H4 (cell line): ENCODE data around the gene ABCA2. TPM values are rescaled to one million over a fixed set of nuclear protein-coding genes. Genes with fewer than 3 reads are reported as not detected.
A peak's percentile ranks its signal among the peaks of the same experiment; 100 is the strongest.

Experiments
- DNase-seq: peaks from one replicate; pipeline ENCODE4 v3.0.0-alpha.2; 2015; ENCODE audit warnings: low spot score
- total RNA-seq: library from RNA; depleted of rRNA; stranded (reverse); fragments of >200 nt; shearing (Covaris generic); gene quantifications from 2 replicates; pipeline ENCODE4 v1.2.3, GENCODE V29; 2014

The ABCA2 gene
- total RNA-seq, 1 experiment from 2014 or later: 4.9 TPM

DNA sequence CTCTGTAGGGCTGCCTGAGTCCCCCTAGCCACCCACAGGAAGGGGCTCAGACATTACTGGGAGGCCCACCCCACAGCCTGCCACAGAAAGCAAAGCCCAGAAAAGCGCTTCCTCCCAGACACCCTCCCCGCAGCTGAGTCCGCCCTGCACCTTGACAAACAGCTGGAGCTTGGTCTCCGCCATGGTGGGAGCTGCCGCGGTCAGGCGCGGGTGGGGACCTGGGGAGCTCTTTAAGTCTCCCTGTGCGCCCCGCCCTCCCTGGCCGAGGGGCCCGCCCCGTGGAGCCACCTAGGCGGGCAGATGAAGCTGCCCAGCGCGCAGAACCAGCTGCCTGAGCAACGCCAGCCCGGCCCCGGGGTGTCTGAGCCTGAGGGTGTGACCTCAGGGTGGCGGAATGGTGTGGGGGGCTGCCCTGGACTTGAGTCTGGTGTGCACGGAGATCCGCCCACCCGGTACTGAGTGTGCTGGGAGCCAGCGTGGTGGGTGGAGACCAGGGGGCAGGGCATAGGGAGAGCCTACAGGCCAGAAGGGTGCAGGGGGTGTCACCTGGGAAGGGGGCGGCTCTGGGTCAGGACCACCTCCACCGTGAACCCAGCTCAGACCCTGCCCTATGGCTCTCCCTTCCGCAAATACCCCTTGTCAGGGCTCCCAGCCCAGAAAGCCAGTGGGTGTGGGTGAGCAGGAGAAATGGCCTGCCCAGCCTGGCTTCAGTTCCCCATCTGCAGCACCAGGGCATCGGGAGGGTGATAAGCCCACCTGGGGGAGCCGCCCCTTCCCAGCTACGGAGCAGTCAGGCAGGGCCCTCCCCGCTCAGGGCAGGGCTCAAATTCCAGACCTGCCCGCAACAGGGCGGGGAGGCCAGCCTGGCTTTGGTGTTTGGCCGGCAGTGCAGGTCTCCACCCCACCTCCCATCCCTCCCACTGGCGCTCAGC is 31.4 kb downstream of the ABCA2 start, which contains the start of gene CLIC3:
CLIC3 (minus strand) TSS at position 208 of the 932 bp plus-strand sequence; CDS start at position 183, 25 bp downstream.
- no peak for DNase-seq

DNA sequence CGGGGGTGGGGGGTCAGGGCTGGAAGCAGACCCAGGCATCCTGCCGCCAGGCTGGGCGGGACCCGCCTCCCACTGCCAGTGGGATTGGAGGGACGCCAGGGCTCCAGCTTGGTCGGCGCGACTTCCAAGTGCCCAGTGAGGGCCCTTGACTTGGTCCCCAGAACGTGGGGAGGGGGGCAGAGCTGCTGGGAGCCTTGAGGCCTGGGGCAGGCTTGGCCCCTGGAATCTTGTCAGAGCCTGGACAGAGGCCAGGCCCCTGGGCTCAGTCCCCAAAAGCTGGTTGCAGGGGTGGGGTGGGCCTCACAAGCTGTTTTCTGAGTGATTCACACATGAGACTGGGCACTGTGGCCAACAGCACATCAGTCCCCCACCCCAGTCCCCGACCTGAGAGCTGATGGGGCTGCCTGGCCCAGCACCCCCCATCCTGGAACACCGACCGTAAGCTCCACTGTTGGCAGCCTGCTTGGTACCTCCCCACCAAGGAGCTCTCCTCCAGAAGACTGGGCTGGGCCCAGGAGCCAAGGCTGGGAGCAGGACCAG is 32.2 kb downstream of the ABCA2 start:
- no peak for DNase-seq

DNA sequence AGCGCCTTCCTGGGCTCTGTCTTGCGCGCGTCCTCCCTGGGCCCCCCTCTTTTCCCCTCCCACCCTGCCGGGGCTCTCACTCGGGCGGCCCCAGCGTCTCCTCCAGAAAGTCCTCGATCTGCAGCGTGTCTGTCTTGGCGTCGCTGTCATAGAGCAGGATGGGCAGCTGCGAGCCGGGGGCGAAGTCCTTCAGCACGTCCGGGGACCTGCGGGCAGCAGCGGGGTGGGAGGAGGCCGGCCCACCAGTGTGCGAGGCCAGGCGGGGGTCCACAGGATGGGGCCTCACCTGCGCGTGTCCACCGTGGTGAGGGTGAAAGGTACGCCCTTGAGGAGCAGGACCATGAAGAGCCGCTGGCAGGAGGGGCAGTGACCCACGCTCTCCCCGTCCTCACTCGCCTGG is 32.7 kb downstream of the ABCA2 start:
- no peak for DNase-seq

GRCh38 chr9:136994888-136995230 is 33.2 kb downstream of the ABCA2 start:
- no peak for DNase-seq

GRCh38 chr9:136994180-136994887 is 33.7 kb downstream of the ABCA2 start:
- no peak for DNase-seq

- DNase-seq: no peak
Measured at GRCh38 chr9:136992819-136993369, 35.1 kb downstream of the ABCA2 start.

DNA sequence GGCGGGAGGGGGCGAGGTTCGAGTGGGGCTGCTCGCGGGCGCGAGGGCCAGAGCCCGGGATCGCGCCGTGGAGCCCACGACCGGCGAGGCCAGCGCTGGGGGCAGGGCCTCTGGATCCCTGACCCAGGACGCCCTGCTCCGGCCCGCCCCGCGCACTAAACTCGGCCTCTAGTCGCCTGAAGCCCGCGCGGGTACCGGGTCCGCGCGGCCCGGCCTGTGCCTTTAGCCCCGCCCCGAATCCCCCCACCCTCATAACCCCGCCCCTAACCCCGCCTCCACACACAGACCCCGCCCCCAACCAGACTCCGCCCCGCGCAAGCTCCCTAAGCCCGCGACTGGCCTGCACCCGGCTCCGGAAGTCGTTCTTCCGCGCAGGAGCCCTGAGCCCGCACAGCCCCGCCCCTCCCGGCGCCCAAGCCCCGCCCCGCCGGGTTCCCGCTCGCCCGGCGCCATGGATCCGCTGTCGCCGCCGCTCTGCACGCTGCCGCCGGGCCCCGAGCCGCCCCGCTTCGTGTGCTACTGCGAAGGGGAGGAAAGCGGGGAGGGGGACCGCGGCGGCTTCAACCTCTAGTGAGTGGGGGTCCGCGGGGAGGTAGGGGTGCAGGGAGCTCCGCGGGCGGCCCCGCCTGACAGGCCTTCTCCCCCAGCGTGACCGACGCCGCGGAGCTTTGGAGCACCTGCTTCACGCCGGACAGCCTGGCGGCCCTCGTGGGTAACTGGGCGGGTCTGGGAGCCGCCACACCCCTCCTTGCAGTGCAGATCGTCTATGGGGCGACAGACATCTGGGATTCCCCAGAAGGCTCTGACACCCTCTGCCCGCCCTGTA is 35.8 kb downstream of the ABCA2 start, which contains the start of gene PAXX:
PAXX (plus strand) TSS at position 430 of the 826 bp plus-strand sequence; CDS start at position 452, 22 bp downstream.
- DNase-seq: peak; percentile 75

- no peak for DNase-seq
Measured at GRCh38 chr9:136990242-136990911, 37.7 kb downstream of the ABCA2 start.

DNA sequence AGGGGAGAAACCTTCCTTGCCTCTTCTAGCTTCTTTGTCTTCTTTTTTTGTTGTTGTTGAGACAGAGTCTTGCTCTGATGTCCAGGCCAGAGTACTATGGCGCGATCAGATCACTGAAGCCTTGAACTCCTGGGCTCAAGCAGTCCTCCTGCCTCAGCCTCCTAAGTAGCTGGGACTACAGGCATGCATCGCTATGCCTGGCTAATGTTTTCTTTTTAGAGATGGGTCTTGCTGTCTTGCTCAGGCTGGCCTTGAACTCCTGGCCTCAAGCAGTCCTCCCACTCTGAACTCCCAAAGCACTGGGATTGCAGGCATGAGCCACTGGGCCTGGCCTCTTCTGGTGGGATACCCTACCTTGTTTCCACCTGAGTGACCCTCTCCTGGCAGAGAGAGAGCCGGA is 39.2 kb downstream of the ABCA2 start:
- no peak for DNase-seq

- DNase-seq: no peak
Measured at GRCh38 chr9:136985853-136986252, 42.2 kb downstream of the ABCA2 start.

DNA sequence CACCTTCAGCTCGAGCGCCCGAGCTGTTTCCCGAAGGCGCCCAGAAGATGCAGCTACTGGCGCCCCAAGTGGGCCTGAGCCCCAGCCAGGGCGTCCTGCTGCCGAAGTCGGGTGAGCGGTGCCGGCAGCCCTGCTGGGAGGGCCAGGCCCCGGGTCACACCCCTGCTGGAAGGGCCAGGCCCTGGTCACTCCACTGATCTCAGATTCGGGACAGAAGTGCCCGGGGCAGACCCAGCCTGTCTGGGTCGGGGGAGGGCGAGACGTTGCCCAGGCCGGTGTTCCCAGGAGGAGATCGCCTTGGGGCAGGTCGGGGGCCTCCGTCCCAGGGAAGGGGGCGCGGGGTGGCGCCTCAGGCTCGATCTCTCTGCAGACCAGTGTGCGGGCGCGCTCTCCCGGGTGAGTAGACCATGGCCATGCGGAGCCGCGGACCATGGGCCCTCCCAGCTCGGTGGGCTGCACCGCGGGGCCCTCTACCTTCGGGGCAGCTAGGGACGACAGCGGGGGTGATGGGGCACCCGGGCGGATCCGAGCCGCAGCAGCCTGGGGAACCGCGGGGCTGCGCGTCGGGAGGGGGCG is 42.9 kb downstream of the ABCA2 start:
- DNase-seq: no peak

DNA sequence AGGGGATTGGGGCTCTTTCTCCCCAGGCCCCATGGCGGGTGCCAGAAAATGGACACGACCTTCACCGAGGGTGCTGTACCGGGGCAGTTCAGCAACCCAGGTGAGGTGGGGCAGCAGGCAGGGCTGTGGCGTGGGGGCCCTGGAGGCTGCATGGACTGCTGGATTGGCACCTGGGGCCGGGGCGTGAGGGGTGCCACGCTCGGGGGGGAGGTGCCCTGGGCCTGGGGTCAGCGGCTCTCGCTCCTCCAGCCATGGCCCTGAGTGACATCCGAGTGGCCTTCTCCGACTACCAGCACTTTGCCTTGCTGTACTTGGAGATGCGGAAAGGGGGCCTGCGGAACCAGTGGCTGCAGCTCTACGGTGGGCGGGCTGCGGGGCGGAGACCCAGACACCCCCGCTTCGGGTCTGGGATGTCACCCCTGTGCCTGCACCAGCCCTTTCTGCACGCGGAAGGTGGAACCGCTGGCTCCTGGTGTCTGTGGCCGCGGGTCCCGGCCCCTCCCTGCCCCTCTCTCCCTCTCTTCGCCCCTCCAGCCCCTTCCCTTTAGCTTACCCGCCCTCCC is 43.5 kb downstream of the ABCA2 start:
- DNase-seq: no peak

- no peak for DNase-seq
Measured at GRCh38 chr9:136983656-136984314, 44.3 kb downstream of the ABCA2 start.

DNA sequence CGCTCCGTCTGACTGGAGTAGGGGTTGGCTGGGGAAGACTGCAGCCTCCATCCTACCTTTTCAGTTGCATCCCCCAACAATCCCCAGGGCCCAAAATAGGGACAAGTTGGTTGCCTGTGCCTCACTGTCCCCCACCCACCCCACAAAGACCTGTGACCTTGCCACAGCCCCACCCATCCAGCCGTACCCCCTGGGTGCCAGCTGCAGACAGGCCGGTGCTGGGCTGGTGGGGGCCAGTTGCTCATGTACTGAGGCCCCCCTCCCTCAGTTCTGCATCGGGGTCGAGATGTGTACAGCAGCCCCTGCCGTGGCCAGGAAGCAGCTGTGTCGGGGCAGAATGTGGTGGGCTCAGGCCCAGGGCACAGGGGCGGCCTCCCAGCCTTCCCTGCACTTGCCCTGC is 44.9 kb downstream of the ABCA2 start:
- DNase-seq: no peak

- no peak for DNase-seq
Measured at GRCh38 chr9:136982232-136983051, 45.6 kb downstream of the ABCA2 start, which contains the start of gene LCNL1. Gene LCNL1 (plus strand): TSS chr9:136982993. CDS start chr9:136983587, 594 bp downstream.

DNA sequence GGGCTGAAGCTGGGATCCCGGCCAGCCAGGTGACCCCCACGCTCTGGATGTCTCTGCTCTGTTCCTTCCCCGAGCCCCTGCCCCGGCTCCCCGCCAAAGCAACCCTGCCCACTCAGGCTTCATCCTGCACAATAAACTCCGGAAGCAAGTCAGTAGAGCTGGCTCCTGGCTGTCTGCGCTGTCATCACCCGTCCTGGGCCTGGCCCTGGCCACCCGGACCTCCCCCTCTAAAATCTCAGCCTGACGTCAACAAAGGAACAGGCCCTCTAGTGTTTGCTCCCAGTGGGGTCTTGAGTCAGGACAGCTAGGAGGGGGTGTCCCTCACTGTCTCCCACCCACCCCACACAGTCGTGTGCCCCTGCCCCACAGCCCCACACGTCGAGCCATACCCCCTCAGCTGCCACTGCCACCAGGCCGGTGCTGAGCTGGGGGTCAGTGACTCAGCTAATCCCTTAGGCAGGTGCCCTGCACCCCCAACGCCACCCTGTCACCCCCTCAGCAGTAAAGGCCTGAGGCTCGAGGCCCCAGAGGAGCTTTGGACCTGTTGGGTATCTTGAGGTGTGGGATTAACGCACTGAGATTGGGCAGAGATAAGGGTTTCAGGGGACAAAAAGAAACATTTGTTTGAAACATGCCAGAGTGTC is 46.3 kb downstream of the ABCA2 start:
- no peak for DNase-seq

GRCh38 chr9:136980669-136981478 is 47.2 kb downstream of the ABCA2 start:
- DNase-seq: no peak
